ENCODE measurements around the gene ACSS1.
A peak's percentile ranks its signal among the peaks of the same experiment; 100 is the strongest.

Gene ACSS1

GRCh38 chr20:25058051-25058846, at the start of gene ACSS1:
ACSS1 (minus strand) TSS chr20:25058139; CDS start chr20:25058102, 37 bp downstream.
- no peak for DNase-seq

GRCh38 chr20:25103526-25103925, 45.6 kb upstream of the ACSS1 start:
- no peak for DNase-seq

GRCh38 chr20:25100914-25101313, 43.0 kb upstream of the ACSS1 start:
- no peak for DNase-seq

GRCh38 chr20:25099601-25100140, 41.7 kb upstream of the ACSS1 start:
- no peak for DNase-seq

- DNase-seq, result no peak
Observed at GRCh38 chr20:25097498-25097897, 39.6 kb upstream of the ACSS1 start.

- peak; percentile 32 for DNase-seq
Observed at GRCh38 chr20:25090492-25091429, 32.8 kb upstream of the ACSS1 start.

- DNase-seq, result no peak
Observed at GRCh38 chr20:25089662-25090061, 31.7 kb upstream of the ACSS1 start.

- no peak for DNase-seq
Observed at GRCh38 chr20:25089096-25089495, 31.2 kb upstream of the ACSS1 start.

GRCh38 chr20:25088267-25088666, 30.3 kb upstream of the ACSS1 start:
- DNase-seq, result no peak

GRCh38 chr20:25087186-25087929, 29.4 kb upstream of the ACSS1 start:
- DNase-seq, result no peak

GRCh38 chr20:25085756-25086495, 28.0 kb upstream of the ACSS1 start:
- DNase-seq, result no peak

- no peak for DNase-seq
Observed at GRCh38 chr20:25084626-25085187, 26.8 kb upstream of the ACSS1 start.

- no peak for DNase-seq
Observed at GRCh38 chr20:25083773-25084625, 26.1 kb upstream of the ACSS1 start.

- DNase-seq, result no peak
Observed at GRCh38 chr20:25083141-25083772, 25.3 kb upstream of the ACSS1 start.

- DNase-seq, result no peak
Observed at GRCh38 chr20:25082498-25082873, 24.5 kb upstream of the ACSS1 start.

GRCh38 chr20:25081730-25082497, 24.0 kb upstream of the ACSS1 start, which contains the start of gene VSX1:
VSX1 (minus strand) TSS chr20:25082141; CDS start chr20:25082096, 45 bp downstream.
- no peak for DNase-seq

GRCh38 chr20:25081065-25081729, 23.3 kb upstream of the ACSS1 start:
- DNase-seq, result no peak

- no peak for DNase-seq
Observed at GRCh38 chr20:25079171-25079570, 21.2 kb upstream of the ACSS1 start.

- DNase-seq, result no peak
Observed at GRCh38 chr20:25078662-25079061, 20.7 kb upstream of the ACSS1 start.
